Frontal cortex (tissue), 4 donors: Measurements from ENCODE around the gene NTMT1. TPM values are rescaled to one million over a fixed set of nuclear protein-coding genes. Genes with fewer than 3 reads are reported as not detected.
"Not testable (repeated sequence)": the region's sequence is repeated elsewhere in the genome, so short reads cannot be mapped to it uniquely, and the experiment has no call there.

Experiments used
- DNase-seq, 2 donors: peaks; one replicate each; pipeline ENCODE4 v3.0.0; 2012; ENCODE audit warnings: low spot score in 2 of 2
- FAIRE-seq: peaks from 2 replicates; lab custom pipeline; 2012; peaks lifted over from hg19 to GRCh38; lab: Jason Lieb, UNC
- total RNA-seq: library from RNA; depleted of rRNA; stranded (reverse); fragments of >200 nt; gene quantifications from one replicate; pipeline ENCODE4 v1.2.3, GENCODE V29; 2014
- donor health status: control.
- donor health status: control.
- donor health status: control.

The NTMT1 gene
- total RNA-seq, 1 donor from 2014 or later: 11.4 TPM

DNA sequence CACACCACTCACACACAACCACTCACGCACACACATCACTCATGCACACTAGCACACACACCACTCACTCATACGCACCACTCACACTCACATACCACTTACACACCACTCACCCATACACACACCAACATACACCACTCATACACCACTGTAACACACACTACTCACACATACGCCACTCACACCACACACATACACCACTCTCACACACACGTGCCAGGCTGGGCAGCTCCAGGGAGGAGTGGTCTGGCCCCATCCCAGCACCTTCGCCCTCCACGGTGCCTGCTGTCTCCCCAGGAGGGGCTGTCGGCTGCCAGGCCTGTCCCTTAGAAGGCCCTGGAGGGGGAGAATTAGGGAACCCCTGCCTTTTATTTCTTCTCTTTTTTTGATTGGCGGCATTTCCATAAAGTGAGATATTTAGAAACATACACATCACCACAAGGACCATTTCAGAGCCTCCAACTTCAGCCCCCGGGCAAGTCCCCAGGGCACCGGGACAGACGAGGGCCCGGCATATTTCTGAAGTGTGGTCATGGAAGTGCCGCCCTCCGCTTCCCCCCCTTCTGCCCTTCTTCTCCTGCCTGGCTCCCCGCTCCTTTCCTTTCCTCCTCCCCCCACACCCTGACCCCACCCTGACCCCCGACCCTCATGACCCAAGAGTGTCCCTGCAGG is 22.3 kb downstream of the NTMT1 start:
- no peak for FAIRE-seq
- no peak for DNase-seq

DNA sequence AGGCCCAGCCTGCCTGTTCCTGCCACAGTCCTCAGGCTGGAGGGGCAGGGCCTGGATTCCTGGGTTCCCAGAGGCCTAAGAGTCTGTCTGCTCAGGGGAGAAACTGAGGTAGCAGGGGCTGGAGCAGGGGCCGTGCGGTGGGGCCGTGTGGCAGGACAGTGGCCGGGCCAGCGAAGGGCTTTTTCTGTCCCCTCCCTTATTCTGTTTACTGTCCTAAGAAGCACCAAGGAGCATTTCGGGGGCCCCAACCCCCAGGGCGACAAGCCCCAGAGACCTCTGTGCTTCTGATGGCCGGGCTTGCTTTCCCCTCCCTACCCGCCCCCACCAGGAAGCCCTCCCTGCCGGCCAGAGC is 22.8 kb downstream of the NTMT1 start:
- FAIRE-seq (no peak), DNase-seq (no peak)

DNA sequence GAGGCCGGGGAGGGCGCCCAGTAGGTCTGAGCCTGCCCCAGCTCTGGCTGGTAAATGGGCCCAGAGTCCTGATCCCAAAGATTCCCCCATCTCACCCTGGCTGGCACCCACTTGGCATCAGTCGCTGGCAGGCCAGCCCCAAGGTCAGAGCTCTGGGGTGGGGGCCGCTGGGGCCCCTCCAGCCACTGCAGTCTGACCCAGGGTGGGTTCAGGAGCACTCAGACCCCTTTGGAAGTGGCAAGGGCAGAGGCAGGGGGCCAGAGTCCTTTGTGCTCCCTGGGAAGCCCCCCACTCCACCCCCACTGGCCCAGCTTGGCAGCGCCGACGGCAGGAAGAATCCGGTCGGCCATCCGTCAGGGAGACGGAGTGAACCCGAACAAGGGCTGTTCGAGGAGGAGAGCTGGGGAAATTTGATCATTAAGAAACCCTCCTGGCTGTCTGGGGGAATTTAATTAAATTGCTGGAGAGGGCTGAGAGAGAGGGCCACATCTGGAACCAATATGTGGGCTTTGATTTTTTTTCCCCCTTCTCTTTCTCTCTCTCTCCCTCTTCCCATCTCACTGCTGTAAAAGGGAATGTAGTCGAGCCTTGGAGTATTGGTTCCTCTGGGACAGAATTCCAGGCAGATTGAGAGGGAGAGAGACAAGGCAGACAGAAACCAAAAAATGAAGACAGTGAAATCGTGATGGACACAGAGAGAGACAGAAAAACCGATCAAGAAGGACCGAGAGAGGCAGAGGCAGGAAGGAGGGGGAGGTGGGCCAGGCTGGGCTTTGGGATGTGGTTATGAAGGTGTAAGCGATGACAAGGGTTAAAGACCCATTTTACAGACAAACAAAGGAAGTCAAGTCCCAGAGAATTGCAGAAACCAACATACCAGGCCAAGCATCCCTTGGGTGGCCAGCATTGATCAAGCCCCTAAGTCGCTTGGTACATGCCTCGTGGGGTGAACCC is 24.0 kb downstream of the NTMT1 start:
- DNase-seq (no peak), FAIRE-seq (no peak)

DNA sequence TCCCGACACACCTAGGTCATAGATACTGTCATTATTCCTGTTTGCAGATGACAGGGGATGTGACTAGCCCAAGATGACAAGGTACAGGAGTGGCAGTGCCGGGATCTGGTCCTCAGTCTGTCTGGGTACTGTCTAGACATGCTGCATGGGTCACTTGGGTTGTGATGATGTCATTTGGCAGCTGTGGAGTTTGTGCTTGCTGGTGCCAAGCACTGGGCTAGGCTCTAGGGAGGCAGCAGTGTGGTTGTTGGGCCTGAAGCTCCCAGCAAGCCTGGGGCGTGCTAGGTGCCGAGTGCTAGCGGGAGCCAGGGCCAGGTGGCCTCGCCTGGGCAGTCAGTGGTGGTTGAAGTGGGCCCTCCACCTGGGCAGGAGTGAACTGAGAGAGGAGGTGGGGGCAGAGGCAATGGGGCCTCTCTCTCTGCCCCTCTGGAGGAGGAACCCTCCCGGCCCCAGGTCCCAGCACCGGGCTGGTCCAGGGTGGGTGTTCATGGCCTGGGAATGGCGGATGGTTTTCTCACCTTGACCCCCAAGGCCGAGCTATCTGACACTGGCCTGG is 24.8 kb downstream of the NTMT1 start:
- FAIRE-seq (no peak), DNase-seq (no peak)

DNA sequence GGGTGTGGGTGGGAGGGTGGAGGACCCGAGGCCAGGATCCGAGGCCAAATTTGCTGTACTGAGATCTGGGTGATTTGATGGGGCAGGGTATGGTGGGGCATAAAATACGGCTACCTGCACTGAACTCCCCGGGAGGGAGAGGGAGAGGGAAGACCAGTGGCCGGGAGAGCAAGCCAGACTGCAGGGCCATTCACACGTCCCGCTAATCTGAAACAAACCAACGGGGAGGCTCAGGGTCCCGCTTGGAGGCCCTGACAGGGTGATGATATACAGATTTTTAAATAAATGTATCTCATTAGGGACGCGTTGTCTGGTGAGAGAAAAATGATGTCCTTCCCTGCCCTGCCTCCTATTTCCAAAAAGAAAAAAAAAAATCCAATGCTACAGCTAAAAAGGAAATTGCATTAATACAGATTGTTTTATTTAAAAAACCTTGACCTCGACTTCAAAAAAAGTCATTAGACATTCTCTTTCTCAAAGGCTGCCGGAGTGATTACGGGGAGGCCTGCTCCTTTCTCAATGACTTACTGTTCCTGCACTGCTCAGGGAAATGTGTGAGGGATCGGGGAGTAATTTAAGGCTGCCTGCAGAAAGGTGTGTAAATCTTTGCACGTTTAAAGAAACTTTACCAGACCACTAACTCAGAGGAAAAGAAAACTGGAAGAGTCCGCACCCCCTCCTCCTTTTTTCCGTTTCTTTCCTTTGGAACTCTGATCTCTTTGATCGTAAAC is 28.0 kb downstream of the NTMT1 start:
- DNase-seq (no peak), FAIRE-seq (no peak)

DNA sequence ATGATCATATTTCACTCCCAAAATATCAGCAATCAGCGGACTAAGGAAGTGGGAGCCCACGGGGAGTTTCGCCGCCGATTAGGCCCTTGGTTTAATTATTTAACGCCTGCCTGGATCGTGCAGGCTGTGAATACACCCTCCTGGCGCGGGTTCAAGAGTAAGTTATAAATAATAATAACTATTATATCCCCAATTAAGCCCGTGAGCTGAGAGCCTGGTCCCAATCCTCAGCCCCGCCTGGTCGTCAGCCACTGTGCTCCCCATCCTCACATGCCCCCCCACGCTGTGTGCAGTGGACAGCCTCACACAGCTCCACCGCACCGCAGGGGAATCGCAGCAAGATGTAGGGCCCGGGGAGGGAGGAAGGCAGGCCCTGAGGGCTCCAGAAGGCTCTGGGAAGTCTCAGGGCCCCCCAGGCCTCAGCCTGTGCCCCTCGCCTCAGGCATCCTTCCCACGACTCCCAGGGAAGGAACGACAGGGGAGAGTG is 28.6 kb downstream of the NTMT1 start:
- no peak for DNase-seq
- FAIRE-seq: no peak

DNA sequence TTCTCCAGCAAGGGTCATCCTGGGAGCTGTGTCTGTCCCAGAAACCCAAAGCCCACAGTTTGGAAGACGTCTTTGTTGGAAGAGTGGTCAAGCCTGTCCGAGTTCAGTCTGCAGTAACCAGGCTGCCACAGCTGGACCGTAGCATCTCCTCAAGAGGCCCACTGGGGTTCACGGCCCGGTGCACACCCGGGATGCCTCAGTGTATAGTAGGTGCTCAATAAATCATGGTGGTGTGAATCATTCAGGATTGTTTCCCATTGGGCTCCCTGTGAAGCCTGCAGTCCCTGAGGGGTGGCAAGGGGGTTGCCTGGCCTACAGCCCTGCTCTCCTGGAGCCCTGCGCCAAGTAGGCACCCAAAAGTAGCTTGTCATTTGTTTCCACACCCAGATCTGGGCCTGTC is 29.2 kb downstream of the NTMT1 start:
- DNase-seq (no peak), FAIRE-seq (no peak)

DNA sequence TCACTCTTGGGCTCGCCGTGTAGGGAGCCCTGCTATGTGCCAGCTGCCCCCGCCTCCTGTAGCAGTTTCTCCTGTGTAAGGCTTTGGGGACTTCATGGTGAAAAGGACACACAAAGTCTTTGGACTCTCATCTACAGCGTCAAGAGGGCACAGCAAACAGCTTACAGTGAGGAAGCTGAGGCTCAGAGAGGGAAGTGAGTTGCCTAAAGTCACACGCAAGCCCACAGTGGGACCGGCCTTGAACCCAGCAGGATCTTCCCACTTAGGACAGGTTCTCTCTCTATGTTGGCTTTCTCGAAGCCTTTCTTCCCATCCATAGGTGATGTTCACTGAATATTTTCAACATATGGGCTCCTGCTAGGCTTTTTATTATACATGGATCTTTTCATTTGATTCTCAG is 29.7 kb downstream of the NTMT1 start:
- no peak for FAIRE-seq
- DNase-seq: no peak

DNA sequence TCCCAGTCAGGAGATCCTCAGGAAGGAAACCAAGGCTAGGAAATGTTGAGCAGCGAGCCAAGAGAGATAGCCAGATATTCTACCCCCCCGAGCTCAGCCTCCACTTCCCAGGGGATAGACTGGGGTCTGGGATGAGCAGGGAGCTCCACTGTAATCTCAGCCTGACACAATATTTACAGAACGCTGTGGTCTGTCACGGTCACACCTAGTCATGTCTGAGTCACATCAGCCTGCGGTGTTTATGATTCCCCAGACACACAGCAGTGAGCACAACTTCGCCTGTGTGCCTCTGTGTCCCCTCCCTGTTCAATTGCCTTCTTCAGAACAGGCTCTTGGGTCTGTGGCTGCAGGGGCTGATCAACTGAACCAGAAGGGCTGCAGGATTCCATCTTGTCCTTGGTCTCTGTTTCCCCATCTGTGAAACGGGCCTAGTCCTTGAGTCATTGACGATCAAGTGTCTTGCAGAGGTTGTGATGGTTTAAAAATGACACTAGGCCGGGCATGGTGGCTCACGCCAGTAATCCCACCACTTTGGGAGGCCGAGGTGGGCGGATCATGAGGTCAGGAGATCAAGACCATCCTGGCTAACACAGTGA is 30.9 kb downstream of the NTMT1 start:
- FAIRE-seq: no peak

DNA sequence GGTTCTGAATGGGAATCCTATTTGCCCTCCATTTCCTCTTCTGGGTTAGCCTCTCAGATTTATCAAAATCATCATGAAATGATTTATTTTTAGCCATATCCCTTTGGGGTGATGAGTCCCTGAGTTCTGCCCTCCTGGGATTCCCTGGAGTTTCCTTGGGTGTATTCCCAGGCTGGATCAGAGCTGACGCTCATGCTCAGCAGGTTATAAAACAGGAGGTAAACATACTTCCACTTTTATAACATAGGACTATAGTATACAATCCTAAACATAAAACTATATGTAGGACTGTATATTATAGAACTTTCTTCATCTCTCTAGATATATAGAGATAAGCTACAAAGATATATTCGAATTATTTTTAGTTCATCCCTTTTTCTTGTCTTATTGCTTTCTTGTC is 35.1 kb downstream of the NTMT1 start:
- no peak for FAIRE-seq
- DNase-seq: no peak

More for the DNA sequence above, 30.9 kb downstream of the NTMT1 start:
- DNase-seq: no peak

DNA sequence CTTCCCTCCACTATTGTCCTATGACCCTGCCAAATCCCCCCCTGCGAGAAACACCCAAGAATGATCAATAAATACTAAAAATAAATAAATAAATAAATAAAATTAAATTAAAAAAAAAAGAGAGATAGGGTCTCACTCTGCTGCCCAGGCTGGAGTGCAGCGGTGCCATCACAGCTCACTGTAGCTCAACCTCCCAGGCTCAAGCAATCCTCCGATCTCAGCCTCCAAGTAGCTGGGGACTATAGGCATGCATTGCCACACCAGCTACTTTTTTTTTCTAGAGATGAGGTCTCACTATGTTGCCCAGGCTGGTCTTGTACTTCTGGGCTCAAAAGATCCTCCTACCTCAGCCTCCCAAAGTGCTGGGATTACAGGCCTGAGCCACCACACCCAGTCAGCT is 36.3 kb downstream of the NTMT1 start:
- not testable (repeated sequence) for DNase-seq, FAIRE-seq

DNA sequence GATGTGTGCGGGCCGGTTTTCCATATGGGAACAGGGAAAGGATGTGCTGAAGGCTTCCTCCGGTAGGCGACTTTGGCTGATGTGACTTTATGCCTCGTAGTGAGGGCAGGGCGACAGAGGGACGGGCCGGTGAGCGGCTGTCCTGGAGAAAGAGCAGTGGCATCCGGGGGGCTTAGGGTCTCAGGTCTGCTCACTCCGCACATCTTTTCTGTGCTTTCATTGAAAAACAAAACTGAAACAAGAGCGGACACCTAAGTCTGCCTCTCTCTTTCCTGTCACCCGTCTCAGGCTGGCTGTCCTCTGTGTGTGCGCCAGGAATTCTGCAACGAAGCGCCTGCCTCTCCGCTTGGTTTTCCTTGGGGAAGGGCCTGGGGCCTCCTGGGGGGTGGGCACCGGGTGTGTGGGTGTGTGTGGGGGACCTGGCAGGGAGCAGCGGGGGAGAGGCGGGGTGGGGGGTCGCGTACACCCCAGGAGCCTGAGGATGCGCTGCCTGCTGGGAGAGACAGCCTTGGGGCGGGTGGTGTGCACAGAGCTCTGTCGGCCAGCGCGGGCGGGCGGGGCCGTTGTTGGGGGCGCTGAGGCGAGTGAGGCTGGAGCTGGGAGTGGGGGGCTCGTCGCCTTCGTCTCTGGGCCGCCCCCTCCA is 38.9 kb downstream of the NTMT1 start:
- FAIRE-seq (no peak), DNase-seq (no peak)

DNA sequence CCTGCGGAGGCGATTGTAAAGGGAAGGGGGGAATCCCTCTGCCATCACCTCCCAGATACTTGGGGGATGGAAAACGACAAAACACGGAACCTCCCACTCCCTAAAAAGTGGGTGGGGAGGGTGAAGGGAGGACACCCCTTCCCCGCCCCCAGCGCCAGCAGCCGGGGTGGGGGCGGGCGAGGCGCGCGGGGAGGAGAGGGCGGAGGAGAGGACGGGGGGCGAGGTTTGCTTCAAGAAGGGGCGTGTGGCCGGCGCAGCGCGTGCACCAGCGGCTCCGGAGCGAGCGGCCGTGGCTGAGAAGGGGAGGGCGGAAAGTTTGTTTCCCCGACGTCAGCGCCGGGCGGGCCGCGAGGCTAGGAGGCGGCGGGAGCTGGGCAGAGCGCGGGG is 39.4 kb downstream of the NTMT1 start, which contains the start of gene PRRX2:
PRRX2 (plus strand) TSS at position 259 of the 387 bp plus-strand sequence. CDS start 221 bp downstream, outside the sequence.
- DNase-seq (no peak), FAIRE-seq (no peak)

DNA sequence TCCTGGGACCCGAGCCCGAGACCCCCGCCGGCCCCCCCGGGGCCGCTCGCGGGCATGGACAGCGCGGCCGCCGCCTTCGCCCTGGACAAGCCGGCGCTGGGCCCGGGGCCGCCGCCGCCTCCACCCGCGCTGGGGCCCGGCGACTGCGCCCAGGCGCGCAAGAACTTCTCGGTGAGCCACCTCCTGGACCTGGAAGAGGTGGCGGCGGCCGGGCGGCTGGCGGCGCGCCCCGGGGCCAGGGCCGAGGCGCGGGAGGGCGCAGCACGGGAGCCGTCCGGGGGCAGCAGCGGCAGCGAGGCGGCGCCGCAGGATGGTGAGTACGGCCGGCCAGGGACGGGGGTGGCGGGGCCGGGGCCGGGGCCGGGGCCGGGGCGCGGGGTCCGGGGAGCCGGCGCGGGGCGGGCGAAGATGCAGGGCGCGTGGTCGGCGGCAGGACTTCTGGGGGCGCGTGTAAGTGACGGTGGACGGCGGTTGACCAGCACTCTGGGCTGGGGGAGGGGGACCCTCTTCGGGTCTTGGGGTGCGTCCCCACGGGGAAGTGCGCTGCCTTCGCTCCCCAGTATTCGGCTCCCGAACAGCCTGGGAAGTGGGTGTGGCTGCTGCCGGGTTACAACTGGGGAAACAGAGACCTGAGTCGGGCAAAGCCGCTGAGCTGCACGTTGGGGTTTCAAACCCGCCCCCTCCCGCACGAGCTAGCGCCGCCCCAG is 40.0 kb downstream of the NTMT1 start:
- FAIRE-seq (no peak), DNase-seq (no peak)

DNA sequence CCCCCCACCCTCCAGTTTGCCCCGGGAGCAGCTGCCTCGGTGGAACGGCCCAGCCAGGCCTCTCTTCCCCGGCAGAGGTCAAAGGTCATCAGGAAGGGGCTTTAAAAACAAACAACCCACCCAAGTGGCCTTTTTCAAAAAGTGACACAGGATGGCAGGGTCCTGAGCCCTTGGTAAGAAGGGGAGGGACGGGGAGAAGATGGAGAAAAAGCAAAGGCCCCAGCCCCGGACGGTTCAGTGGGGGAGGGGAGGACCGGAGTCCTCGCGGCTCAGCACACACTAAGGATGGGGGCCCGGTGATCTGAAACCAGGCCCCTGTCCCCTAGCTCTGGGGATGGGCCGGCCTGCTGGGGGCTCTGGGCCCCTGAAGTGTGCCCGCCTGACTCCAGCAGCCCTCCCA is 40.6 kb downstream of the NTMT1 start:
- FAIRE-seq: no peak
- no peak for DNase-seq

DNA sequence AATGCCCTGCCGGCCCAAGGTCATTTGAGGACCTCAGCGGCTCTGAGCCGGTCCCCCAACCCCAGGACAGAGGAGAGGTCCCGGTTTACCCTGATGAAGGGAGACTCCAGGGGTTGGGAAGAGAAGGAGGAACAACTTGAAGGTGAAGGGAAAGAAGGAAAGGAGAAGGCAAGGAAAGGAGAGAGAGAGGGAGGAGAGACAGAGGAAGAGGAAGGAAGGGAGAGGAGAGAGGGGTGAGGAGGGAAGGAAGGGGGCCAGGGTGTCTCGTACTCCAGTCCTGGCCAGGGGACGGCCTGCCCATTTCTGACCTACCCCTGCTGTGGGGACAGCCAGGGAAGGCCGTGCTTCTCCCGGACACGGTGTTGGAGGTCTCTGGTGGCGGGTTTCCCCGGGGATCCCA is 41.4 kb downstream of the NTMT1 start:
- DNase-seq (no peak), FAIRE-seq (no peak)

DNA sequence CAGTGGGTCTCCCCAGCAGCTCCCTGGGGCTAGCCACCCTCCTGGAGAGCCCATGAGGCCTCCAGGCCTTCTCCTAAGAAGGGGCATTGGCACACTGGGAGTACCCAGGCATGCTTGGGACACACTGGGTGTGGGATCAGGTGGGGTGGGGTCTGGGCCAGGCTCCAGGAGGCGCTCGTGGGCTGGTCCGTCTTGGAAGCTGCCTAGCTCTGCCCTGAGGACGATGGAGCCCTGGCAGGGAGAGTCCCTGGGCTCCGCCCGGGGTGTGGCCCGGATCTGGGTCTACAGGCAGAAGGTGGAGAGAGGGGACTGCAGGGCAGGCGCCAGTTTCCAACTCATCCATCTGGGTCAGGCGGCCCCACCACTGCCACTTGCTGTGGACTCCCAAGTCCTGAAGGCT is 41.9 kb downstream of the NTMT1 start:
- DNase-seq (no peak), FAIRE-seq (no peak)

DNA sequence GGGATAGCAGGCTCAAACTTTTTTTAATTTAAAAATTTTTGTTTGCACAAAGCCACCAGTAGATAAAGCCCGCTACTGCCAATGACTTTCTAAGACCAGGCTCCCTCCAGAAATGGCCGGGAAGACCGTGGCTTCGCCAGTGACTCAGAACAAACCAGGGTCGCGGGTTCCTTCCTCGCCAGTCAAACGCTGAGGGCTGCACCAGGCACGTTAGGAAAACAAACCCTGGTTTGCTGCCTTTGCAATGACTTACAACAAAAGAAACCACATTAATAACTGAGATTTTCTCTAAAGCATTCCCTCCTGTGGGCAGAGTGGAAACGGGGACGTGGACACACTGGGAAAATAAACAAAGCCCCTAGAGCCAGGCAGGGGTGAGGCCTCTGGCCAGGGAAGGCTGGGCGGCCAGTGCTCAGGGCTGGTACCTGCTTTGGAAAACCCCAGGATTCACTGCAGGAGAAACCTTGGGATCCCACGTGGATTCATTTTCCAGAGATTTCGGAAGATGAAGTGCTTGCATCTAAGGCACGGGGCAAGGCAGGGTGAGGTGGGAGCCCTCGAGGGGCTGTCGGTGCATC is 43.3 kb downstream of the NTMT1 start:
- DNase-seq (no peak), FAIRE-seq (no peak)
